H1 (cell line): ENCODE data around the gene MYO5B. TPM values are rescaled to one million over a fixed set of nuclear protein-coding genes. Genes with fewer than 3 reads are reported as not detected.

Experiments
- CTCF ChIA-PET: fragments of 300-600 bp; sonication (Branson Sonifier 250); formaldehyde crosslinking; loops from one replicate; lab custom pipeline; 2021; ENCODE audit not compliant: partially characterized antibody; lab: Charles Lee
- POLR2A ChIA-PET: fragments of 300-600 bp; sonication (Branson Sonifier 250); formaldehyde crosslinking; loops from one replicate; lab custom pipeline; 2021; ENCODE audit warnings: inconsistent platforms; ENCODE audit not compliant: partially characterized antibody; lab: Charles Lee
- DNase-seq, 2 experiments: peaks; one replicate each; pipeline versions ENCODE4 v3.0.0 to v3.0.0-alpha.2; 2010 to 2022; ENCODE audit warnings: low spot score in 2 of 2, low read depth in 1 of 2, mixed read lengths in 1 of 2
- FAIRE-seq: peaks from 2 replicates; lab custom pipeline; 2011; peaks lifted over from hg19 to GRCh38; lab: Jason Lieb, UNC
- H2AFZ ChIP-seq: 2 replicates; pipeline ENCODE4 v1.8.1; 2012; ENCODE audit warnings: low read length, inconsistent platforms
- H2AK5ac ChIP-seq: 2 replicates; pipeline ENCODE4 v1.6.1; 2013; ENCODE audit warnings: low read depth, low read length
- H2BK120ac ChIP-seq: replicated peaks from 2 replicates; pipeline ENCODE3; 2013; ENCODE audit warnings: low read depth, low read length, inconsistent platforms
- H2BK12ac ChIP-seq: 2 replicates; pipeline ENCODE4 v1.6.1; 2013; ENCODE audit warnings: low read depth, low read length
- H2BK15ac ChIP-seq: 2 replicates; pipeline ENCODE4 v1.6.1; 2013; ENCODE audit warnings: low read length
- H2BK20ac ChIP-seq: 2 replicates; pipeline ENCODE4 v1.6.1; 2013; ENCODE audit warnings: low read length
- H2BK5ac ChIP-seq: 2 replicates; pipeline ENCODE4 v1.6.1; 2013; ENCODE audit warnings: low read depth, low read length
- H3K14ac ChIP-seq: 2 replicates; pipeline ENCODE4 v1.6.1; 2013; ENCODE audit warnings: inconsistent platforms; ENCODE audit not compliant: insufficient read length
- H3K18ac ChIP-seq: 2 replicates; pipeline ENCODE4 v1.6.1; 2013; ENCODE audit warnings: low read length; ENCODE audit errors: extremely low read depth
- H3K23ac ChIP-seq: 2 replicates; pipeline ENCODE4 v1.6.1; 2013; ENCODE audit warnings: inconsistent platforms; ENCODE audit not compliant: insufficient read length
- H3K23me2 ChIP-seq: 2 replicates; pipeline ENCODE4 v1.6.1; 2013; ENCODE audit warnings: low read depth, low read length
- H3K27ac ChIP-seq: 2 replicates; pipeline ENCODE4 v1.6.1; 2011; ENCODE audit warnings: low read depth, low read length, inconsistent platforms
- H3K27me3 ChIP-seq, 4 experiments: replicated peaks in 1 of 4; 1 replicate in 1 of 4; 2 replicates in 3 of 4; pipeline versions ENCODE4 v1.6.1 to v1.8.1; 2011 to 2013; ENCODE audit warnings: low read length in 3 of 4, mild to moderate bottlenecking in 3 of 4, inconsistent platforms in 2 of 4, mixed read lengths in 2 of 4, moderate library complexity in 1 of 4; ENCODE audit not compliant: control insufficient read depth in 3 of 4, insufficient read depth in 3 of 4; ENCODE audit errors: extremely low read depth in 1 of 4
- H3K36me3 ChIP-seq, 4 experiments: 2 replicates each; pipeline versions ENCODE4 v1.6.1 to v1.8.1; 2011 to 2013; ENCODE audit warnings: mild to moderate bottlenecking in 4 of 4, low read length in 3 of 4, moderate library complexity in 2 of 4, control low read depth in 1 of 4, inconsistent platforms in 1 of 4; ENCODE audit not compliant: insufficient read depth in 4 of 4, control insufficient read depth in 2 of 4
- H3K4ac ChIP-seq: replicated peaks from 2 replicates; pipeline ENCODE3; 2013; ENCODE audit warnings: low read length, low read depth, mixed read lengths, inconsistent platforms; ENCODE audit not compliant: insufficient read length
- H3K4me1 ChIP-seq, 4 experiments: replicated peaks in 1 of 4; 1 replicate in 1 of 4; 2 replicates in 3 of 4; pipeline versions ENCODE4 v1.6.1 to v1.8.1; 2011 to 2013; ENCODE audit warnings: low read length in 3 of 4, inconsistent platforms in 2 of 4, mixed read lengths in 1 of 4; ENCODE audit not compliant: insufficient read depth in 4 of 4, control insufficient read depth in 3 of 4
- H3K4me2 ChIP-seq, 2 experiments: 2 replicates each; pipeline versions ENCODE4 v1.6.1 to v1.8.1; 2011 to 2013; ENCODE audit warnings: low read depth in 2 of 2, low read length in 2 of 2, control low read depth in 1 of 2, inconsistent platforms in 1 of 2, mild to moderate bottlenecking in 1 of 2; ENCODE audit not compliant: insufficient read depth in 1 of 2
- H3K4me3 ChIP-seq, 4 experiments: fragments of 200-600, 300-600 bp in 1 of 4; sonication (generic), shearing (Covaris generic), sonication (Bioruptor Twin) in 1 of 4; 2 replicates each; pipeline versions ENCODE4 v1.5.1 to v1.8.1; 2011 to 2016; ENCODE audit warnings: low read length in 4 of 4, low read depth in 3 of 4, control low read depth in 2 of 4, inconsistent platforms in 2 of 4, mild to moderate bottlenecking in 2 of 4, mixed read lengths in 1 of 4, moderate library complexity in 1 of 4; ENCODE audit not compliant: insufficient read depth in 2 of 4; ENCODE audit errors: extremely low read depth in 1 of 4
- H3K56ac ChIP-seq: replicated peaks from 2 replicates; pipeline ENCODE3; 2013; ENCODE audit warnings: low read depth, mild to moderate bottlenecking, mixed read lengths, low read length, inconsistent platforms; ENCODE audit not compliant: insufficient read length
- H3K79me1 ChIP-seq: 2 replicates; pipeline ENCODE4 v1.6.1; 2013; ENCODE audit warnings: low read depth, low read length, control low read depth
- H3K79me2 ChIP-seq, 2 experiments: 2 replicates each; pipeline versions ENCODE4 v1.6.1 to v1.8.1; 2012 to 2013; ENCODE audit warnings: low read length in 2 of 2, mild to moderate bottlenecking in 2 of 2, inconsistent platforms in 1 of 2; ENCODE audit not compliant: insufficient read depth in 2 of 2, control insufficient read depth in 1 of 2
- H3K9ac ChIP-seq, 4 experiments: replicated peaks in 1 of 4; 1 replicate in 1 of 4; 2 replicates in 3 of 4; pipeline versions ENCODE4 v1.6.1 to v1.8.1; 2011 to 2013; ENCODE audit warnings: low read depth in 3 of 4, low read length in 3 of 4, control low read depth in 2 of 4, mild to moderate bottlenecking in 2 of 4, moderate library complexity in 2 of 4, inconsistent platforms in 1 of 4; ENCODE audit errors: extremely low read depth in 1 of 4
- H3K9me3 ChIP-seq, 2 experiments: 2 replicates each; pipeline versions ENCODE4 v1.6.1 to v1.8.1; 2012 to 2013; ENCODE audit warnings: mild to moderate bottlenecking in 2 of 2, moderate library complexity in 2 of 2, control low read depth in 1 of 2, inconsistent platforms in 1 of 2, low read depth in 1 of 2, low read length in 1 of 2, mixed read lengths in 1 of 2; ENCODE audit not compliant: insufficient read depth in 2 of 2
- H4K20me1 ChIP-seq, 2 experiments: replicated peaks in 1 of 2; 2 replicates each; pipeline versions ENCODE3 to v1.8.1; 2011 to 2013; ENCODE audit warnings: inconsistent platforms in 2 of 2, low read length in 2 of 2, mild to moderate bottlenecking in 1 of 2; ENCODE audit not compliant: insufficient read depth in 2 of 2, control insufficient read depth in 1 of 2
- H4K5ac ChIP-seq: 2 replicates; pipeline ENCODE4 v1.6.1; 2013; ENCODE audit warnings: low read length, low read depth, mixed read lengths, inconsistent platforms; ENCODE audit not compliant: insufficient read length
- H4K8ac ChIP-seq: 2 replicates; pipeline ENCODE4 v1.8.0; 2013; ENCODE audit warnings: mild to moderate bottlenecking, moderate library complexity, low read length, inconsistent platforms; ENCODE audit not compliant: insufficient read depth; ENCODE audit errors: extremely low read depth
- H4K91ac ChIP-seq: replicated peaks from 2 replicates; pipeline ENCODE3; 2013; ENCODE audit warnings: low read length, mixed read lengths, inconsistent platforms; ENCODE audit not compliant: insufficient read length
- BCL11A ChIP-seq, 2 experiments: IDR thresholded peaks; one replicate each; pipeline ENCODE4 v1.6.1; 2011; ENCODE audit warnings: low read depth in 2 of 2, low read length in 2 of 2, mild to moderate bottlenecking in 2 of 2
- CBX5 ChIP-seq: fragments of 300-800, 300-1000 bp; sonication (generic); IDR thresholded peaks from 2 replicates; pipeline ENCODE4 v1.7.1; 2016; ENCODE audit warnings: antibody characterized with exemption, low read length, low read depth
- CBX8 ChIP-seq: fragments of 300-800, 300-1000 bp; sonication (generic); IDR thresholded peaks from 2 replicates; pipeline ENCODE4 v1.7.1; 2016; ENCODE audit warnings: low read depth, low read length, borderline replicate concordance
- FOSL1 ChIP-seq: IDR thresholded peaks from 2 replicates; pipeline ENCODE4 v1.6.1; 2011; ENCODE audit warnings: mild to moderate bottlenecking, low read depth, low read length, moderate library complexity; ENCODE audit not compliant: insufficient read depth
- HDAC2 ChIP-seq, 2 experiments: fragments of 300-600 bp in 1 of 2; sonication (generic) in 1 of 2; IDR thresholded peaks; 2 replicates each; pipeline ENCODE4 v1.6.1; 2011 to 2012; ENCODE audit warnings: low read depth in 2 of 2, low read length in 2 of 2, mild to moderate bottlenecking in 2 of 2, moderate library complexity in 2 of 2, borderline replicate concordance in 1 of 2, inconsistent platforms in 1 of 2
- SIX5 ChIP-seq: IDR thresholded peaks from 2 replicates; pipeline ENCODE4 v1.6.1; 2011; ENCODE audit warnings: mild to moderate bottlenecking, low read depth, low read length
- SP4 ChIP-seq: IDR thresholded peaks from 2 replicates; pipeline ENCODE4 v1.6.1; 2012; ENCODE audit warnings: low read length, inconsistent platforms
- USF2 ChIP-seq: IDR thresholded peaks from 2 replicates; pipeline ENCODE4 v1.6.1; 2011; ENCODE audit warnings: low read length, improper control_type of control experiment
- WGBS, 2 experiments: shearing (Covaris generic) in 1 of 2; methylation state at CpG; one replicate each; pipeline versions ENCODE4 v1.1.6 to v1.1.7; 2013 to 2015; ENCODE audit warnings: low lambda C conversion rate in 2 of 2, mixed read lengths in 2 of 2, inconsistent platforms in 1 of 2, low coverage in 1 of 2, missing lambda C conversion rate in 1 of 2; ENCODE audit not compliant: insufficient replicate concordance in 2 of 2, insufficient coverage in 1 of 2, insufficient read length in 1 of 2; ENCODE audit errors: extremely low coverage in 1 of 2, missing lambda C conversion rate in 1 of 2; 5-methylcytosine and 5-hydroxymethylcytosine counted together
- polyA plus RNA-seq, 7 experiments: library from polyadenylated mRNA; depleted of rRNA in 3 of 7; stranded (reverse) in 5 of 7; unstranded in 2 of 7; fragments of >200 nt in 5 of 7; fragments of 200-250 nt in 2 of 7; gene quantifications; 1 replicate in 5 of 7; 2 replicates in 1 of 7; 4 replicates in 1 of 7; pipeline versions ENCODE4 v1.2.1 to v1.2.3, GENCODE V29; 2011 to 2013; ENCODE audit warnings: missing spikeins in 2 of 7, mixed read lengths in 2 of 7
- total RNA-seq: library from RNA; stranded (reverse); fragmentation: NEBNext Ultra II Directional; extraction: Animal tissue kit (Norgen Biotek cat#: 25700); gene quantifications from 2 replicates; pipeline ENCODE4 v1.2.1, GENCODE V29; 2021

Gene MYO5B
- total and polyA plus RNA-seq, 2 of the 8 experiments (the other 6 are each of a cell fraction or from before 2014, with no cell fraction given), result 6.4 to 7.7 TPM

DNA sequence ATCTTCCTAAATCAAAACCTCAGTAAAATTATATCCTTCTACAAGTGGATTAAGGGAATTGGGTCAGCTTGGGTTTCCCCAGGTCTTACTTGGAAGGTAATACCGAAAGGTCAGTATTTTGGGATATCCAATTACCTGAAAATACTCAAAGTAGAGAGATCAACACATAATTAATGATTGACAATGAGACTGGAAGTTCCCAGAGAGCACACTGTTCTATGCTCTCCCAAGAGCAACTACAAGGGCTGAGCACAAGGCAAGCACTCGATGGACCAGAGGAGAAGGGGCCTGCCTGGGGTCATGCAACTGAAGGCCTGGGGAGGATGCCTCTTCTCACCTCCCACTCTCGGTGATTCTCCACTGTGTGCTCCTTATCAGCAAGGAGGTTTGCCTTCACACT, 222.4 kb downstream of the MYO5B start:
- CTCF ChIA-PET, result interaction anchor here (0.6 kb wide), 1 partner anchor 109 kb away, joined by 3 read pairs; no protein-coding TSS in a partner anchor

More for the DNA sequence above, 222.4 kb downstream of the MYO5B start:
- Histone ChIP-seq H3K27ac (no peak overlapping the region), H3K79me1 (no peaks in the 10 kb centered on the region), H2BK15ac (no peak overlapping the region), H4K8ac (no peak overlapping the region), H4K5ac (no peak overlapping the region), H3K23me2 (no peaks in the 10 kb centered on the region), H3K18ac (no peak overlapping the region), H2BK12ac (no peak overlapping the region), H2AK5ac (no peak overlapping the region), H3K4me2 (no peak overlapping the region), H3K9me3 (no peaks in the 10 kb centered on the region), H2BK120ac (no peak overlapping the region), H3K14ac (no peak overlapping the region), H3K56ac (no peak overlapping the region), H3K79me2 (no peaks in the 10 kb centered on the region), H3K36me3 (no peaks in the 10 kb centered on the region), H2BK20ac (no peak overlapping the region), H4K20me1 (no peaks in the 10 kb centered on the region), H4K91ac (no peak overlapping the region), H3K9ac (no peak overlapping the region), H3K23ac (no peak overlapping the region), H3K4me3 (no peak overlapping the region), H3K27me3 (no peaks in the 10 kb centered on the region), H3K4me1 (no peaks in the 10 kb centered on the region), H3K4ac (no peak overlapping the region), H2BK5ac (no peak overlapping the region), H2AFZ (no peak overlapping the region)
- no peak for FAIRE-seq
- POLR2A ChIA-PET, result no interaction called here
- no peak for TF ChIP-seq BCL11A (IDR thresholded peaks at IDR 0.05; ENCODE audit: low read depth in 2 of 2, low read length in 2 of 2)
- TF ChIP-seq SIX5, result no peak
- TF ChIP-seq USF2, result no peak
- no peak for TF ChIP-seq SP4
- no peak for TF ChIP-seq HDAC2 (IDR thresholded peaks at IDR 0.05; ENCODE audit: borderline replicate concordance in 1 of 2, low read depth in 2 of 2, low read length in 2 of 2)
- TF ChIP-seq CBX5, result no peak
- no peak for TF ChIP-seq FOSL1
- TF ChIP-seq CBX8, result no peak
- DNase-seq, result no peak
- WGBS, 2 experiments, result 95% methylated on average over 3 of the region's 3 CpGs; no CpG with 5 or more reads in 1 of the 2 experiments
